RPMI8226 (cell line): Measurements from ENCODE around the gene CLSTN1.

Experiments
- DNase-seq: peaks from one replicate; pipeline ENCODE4 v3.0.0-alpha.2; 2015

The CLSTN1 gene

GRCh38 chr1:9850442-9851162, 26.8 kb upstream of the CLSTN1 start:
- DNase-seq: no peak

- DNase-seq: peak; percentile 62
These were observed 26.1 kb upstream of the CLSTN1 start for GRCh38 chr1:9849691-9850441.

GRCh38 chr1:9848022-9848421, 24.3 kb upstream of the CLSTN1 start:
- DNase-seq: no peak

- no peak for DNase-seq
These were observed 23.5 kb upstream of the CLSTN1 start for GRCh38 chr1:9847269-9847668.

DNA sequence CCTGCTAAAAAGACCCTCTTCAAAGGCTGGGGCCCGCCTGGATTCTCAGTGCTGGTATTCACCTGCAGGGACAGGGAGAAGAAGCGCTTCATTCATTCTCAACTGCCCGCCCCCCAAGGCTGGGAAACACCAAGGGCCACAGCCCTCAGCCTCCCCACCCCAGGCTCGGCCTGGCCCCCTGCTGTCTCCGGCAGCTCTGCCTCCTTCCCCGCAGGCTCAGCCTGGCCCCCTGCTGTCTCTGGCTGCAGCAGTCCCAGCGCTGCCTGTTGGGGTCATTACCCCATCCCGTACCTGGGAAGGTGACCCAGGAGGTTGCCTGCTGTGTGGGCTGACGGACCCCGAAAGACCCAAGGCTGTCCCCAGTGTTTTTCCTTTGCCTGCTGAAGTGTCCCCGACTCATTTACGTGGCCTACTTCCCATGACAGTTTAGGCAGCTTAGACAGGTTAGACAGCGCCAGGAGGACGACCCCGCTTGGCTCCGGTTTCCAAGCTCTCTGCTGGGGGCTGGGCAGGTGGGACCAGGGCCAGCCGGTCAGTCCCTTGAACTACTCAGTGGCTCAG, 22.9 kb upstream of the CLSTN1 start:
- DNase-seq: no peak

DNA sequence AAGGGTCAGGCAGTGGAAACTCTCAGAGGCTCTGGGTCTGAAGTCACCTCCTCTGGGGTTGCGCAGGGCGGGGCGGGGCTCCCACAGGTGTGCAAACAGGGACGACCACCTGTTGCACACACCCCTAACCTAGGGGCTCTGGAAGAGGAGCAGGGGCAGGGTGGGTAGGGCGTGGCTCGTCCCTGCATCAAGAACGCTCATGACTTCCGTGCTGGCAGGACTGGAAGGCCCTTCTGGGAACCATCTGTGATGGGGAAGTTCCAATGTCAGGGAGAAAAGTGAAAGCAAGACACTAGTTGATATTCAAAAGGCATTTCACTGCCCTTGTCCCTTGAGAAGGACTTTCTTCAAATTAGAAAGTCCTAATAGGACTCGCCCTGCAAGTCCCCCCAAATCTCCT, 22.1 kb upstream of the CLSTN1 start:
- DNase-seq: no peak

GRCh38 chr1:9844756-9845155, 21.0 kb upstream of the CLSTN1 start:
- DNase-seq: no peak

DNA sequence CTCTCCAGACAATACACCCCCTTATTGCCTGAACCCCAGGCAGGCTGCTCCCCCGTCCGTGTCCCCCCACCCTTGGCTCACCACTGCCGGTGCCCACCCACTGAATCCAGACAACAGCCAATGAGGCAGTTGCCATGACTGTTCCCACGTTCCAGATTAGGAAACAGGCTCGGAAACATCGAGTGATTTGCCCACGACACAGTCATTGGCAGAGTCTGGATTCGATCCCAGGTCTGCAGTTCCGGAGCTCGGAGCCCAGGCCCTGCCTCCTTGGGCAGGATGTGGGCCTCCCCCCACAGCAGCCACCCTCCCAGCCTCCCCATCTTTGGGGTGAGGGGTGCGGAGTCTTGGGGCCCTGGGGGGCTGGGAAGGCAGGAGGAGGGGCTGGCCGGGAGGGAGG, 20.3 kb upstream of the CLSTN1 start:
- DNase-seq: no peak

- peak; percentile 72 for DNase-seq
These were observed 19.8 kb upstream of the CLSTN1 start for GRCh38 chr1:9843576-9843945.

GRCh38 chr1:9842781-9843575, 19.2 kb upstream of the CLSTN1 start:
- DNase-seq: peak; percentile 28

GRCh38 chr1:9842073-9842711, 18.4 kb upstream of the CLSTN1 start:
- peak; percentile 63 for DNase-seq

- DNase-seq: no peak
These were observed 17.7 kb upstream of the CLSTN1 start for GRCh38 chr1:9841460-9841859.

DNA sequence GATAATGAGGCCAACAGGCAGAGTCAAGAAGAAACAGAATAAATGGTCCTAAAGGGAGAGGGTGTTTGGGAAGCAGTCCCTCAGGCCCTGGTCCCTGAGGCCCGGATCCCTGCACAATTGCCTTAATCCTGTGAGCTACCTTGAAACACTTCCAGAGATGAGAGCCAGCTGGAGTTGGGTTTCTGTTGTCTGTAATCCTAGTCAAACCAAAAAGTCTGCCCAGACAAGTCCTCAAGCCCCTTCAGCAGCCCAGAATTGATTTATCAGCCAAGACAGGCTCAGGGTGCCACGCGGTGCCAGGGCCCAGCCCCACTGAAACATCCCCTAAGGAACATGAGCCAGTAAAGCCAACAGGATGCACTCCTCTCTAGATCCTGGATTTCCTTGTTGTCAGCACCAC, 16.4 kb upstream of the CLSTN1 start:
- DNase-seq: no peak

DNA sequence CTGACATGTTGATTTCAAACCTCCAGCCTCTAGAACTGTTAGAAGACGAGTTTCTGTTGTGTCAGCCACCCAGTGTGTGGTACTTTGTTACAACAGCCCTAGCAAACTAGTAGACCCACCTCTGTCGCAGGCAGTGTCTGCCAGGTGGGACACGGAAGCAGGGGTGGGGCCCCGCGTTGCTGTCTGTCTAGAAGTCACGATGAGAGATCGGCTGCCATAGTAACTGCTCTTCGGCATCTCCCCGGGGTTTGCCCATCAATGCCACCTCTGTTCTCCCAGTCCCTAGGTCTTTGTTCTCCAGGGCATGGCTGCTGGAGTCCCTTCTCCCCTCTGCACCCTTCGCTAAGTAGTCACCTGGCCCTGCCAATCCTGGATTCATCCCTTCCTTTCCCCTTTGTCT, 15.2 kb upstream of the CLSTN1 start:
- no peak for DNase-seq

- DNase-seq: peak; percentile 86
These were observed 12.8 kb upstream of the CLSTN1 start for GRCh38 chr1:9836632-9836960.

DNA sequence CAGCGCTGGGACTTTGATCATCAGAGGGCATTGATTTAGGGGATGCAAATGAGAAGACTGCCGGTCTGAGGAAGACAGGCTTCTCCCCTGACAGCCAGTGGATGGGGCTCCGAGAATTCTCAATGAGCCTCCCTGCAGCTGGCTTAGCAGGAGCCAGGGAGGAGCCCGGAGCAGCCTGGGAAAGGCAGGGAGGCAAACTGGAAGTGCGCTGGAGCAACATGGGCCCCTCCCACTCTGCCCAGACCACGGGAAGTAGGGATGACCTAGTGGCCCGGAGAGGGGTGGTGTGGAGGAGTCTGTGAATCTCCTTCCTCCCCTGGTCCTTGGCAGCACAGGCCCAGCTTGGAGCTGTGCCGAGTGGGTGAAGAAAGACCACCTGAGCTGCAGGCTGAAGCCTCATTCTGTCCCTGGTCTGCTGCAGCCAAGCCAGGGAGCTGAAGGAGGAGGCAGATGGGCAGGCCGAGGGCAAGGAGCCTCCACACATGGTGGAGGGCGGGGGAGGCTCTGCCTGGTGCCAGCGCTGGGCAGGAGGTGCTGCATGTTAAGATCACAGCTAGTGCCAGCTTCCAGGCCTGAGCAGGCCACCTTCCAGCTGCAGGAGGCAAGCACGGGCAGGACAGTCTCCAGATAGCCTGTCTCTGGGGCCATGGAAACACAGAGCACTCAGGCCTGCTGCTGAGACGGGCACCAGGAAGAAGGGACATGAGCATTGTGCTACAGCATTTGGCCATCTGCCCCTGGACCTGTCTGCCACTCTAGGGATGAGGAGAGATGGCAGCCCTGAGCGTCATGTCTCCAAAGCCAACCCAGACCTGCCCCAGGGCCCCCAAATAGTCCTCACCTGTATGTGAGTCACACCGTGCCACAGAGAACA, 12.2 kb upstream of the CLSTN1 start:
- peak; percentile 70 for DNase-seq

GRCh38 chr1:9835404-9835757, 11.6 kb upstream of the CLSTN1 start:
- DNase-seq: no peak

- no peak for DNase-seq
These were observed 9.9 kb upstream of the CLSTN1 start for GRCh38 chr1:9833632-9834031.

GRCh38 chr1:9827558-9828185, 3.9 kb upstream of the CLSTN1 start:
- DNase-seq: no peak

GRCh38 chr1:9826616-9827015, 2.9 kb upstream of the CLSTN1 start:
- DNase-seq: no peak

DNA sequence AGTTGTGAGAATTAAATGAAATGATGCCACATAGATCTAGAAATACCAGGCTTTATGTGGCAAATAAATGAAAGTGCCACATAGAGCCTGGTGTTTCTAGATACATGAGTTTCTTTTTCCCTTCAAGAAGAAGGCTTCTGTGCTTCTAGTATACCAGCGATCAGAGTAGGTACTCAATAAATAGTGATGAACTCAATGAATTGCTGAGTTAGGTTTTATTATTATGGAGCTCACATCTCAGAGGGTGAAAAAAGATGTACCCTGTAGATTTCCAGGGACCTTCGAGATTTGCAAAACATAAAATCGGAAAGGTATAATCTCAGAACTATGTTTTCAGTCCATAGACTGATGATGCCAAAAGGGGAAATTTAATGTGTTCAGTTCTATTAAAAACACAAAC, 2.3 kb upstream of the CLSTN1 start:
- DNase-seq: no peak
